B cell (primary cell): Measurements from ENCODE around the gene R3HDM4.

Source experiments
- CTCF ChIP-seq: fragments of 200-600 bp; IDR thresholded peaks from one replicate; pipeline ENCODE4 v1.8.0; 2022; ENCODE audit warnings: antibody characterized with exemption, mild to moderate bottlenecking
- EZH2 ChIP-seq: IDR thresholded peaks from 2 replicates; pipeline ENCODE4 v1.6.1; 2012; ENCODE audit warnings: borderline replicate concordance, low read depth, mild to moderate bottlenecking, moderate library complexity, low read length; ENCODE audit not compliant: insufficient read depth, poor library complexity, severe bottlenecking

GRCh38 chr19:927780-928401 is 14.9 kb upstream of the R3HDM4 start:
- TF ChIP-seq CTCF (no peak), EZH2 (no peak)
